AG04449 (cell line): ENCODE results near the gene SLBP.

Source experiments
- CTCF ChIA-PET: fragments of 350-600 bp; formaldehyde crosslinking; extraction: SDS; loops from one replicate; lab custom pipeline; 2021; ENCODE audit warnings: antibody characterized with exemption; lab: Yijun Ruan, JAX
- POLR2A ChIA-PET: fragments of 400-600, 350-600 bp; formaldehyde crosslinking; extraction: SDS; loops from one replicate; lab custom pipeline; 2020; ENCODE audit warnings: antibody characterized with exemption, inconsistent platforms; lab: Yijun Ruan, JAX
- DNase-seq: peaks from one replicate; pipeline ENCODE4 v3.0.0-alpha.2; 2010; ENCODE audit warnings: low read depth, low spot score
- H3K4me3 ChIP-seq: 2 replicates; pipeline ENCODE4 v1.5.1; 2011; ENCODE audit warnings: low read depth, mild to moderate bottlenecking, control low read depth, low read length
- CTCF ChIP-seq: IDR thresholded peaks from one replicate; pipeline ENCODE4 v1.5.1; 2011; ENCODE audit warnings: mild to moderate bottlenecking, moderate library complexity, low read length, control low read depth, inconsistent platforms; ENCODE audit not compliant: insufficient read depth; ENCODE audit errors: missing control alignments

Gene SLBP

GRCh38 chr4:1754336-1754735, 42.2 kb upstream of the SLBP start:
- POLR2A ChIA-PET = no interaction called here
- no peak for TF ChIP-seq CTCF
- H3K4me3 ChIP-seq = no peak overlapping the region
- CTCF ChIA-PET = interaction anchor here (0.7 to 1.9 kb wide), 6 partner anchors 10 to 156 kb away, joined by 4 to 8 read pairs (median 4); no protein-coding TSS in a partner anchor
- no peak for DNase-seq

GRCh38 chr4:1753697-1754311, 41.7 kb upstream of the SLBP start:
- ChIA-PET POLR2A (no interaction called here), CTCF (interaction anchor here (0.7 to 1.9 kb wide), 5 partner anchors 10 to 157 kb away, joined by 4 to 8 read pairs (median 4); no protein-coding TSS in a partner anchor)
- no peak overlapping the region for H3K4me3 ChIP-seq
- no peak for TF ChIP-seq CTCF
- no peak for DNase-seq

GRCh38 chr4:1753294-1753696, 41.2 kb upstream of the SLBP start:
- no peak for TF ChIP-seq CTCF
- no peak overlapping the region for H3K4me3 ChIP-seq
- CTCF ChIA-PET = interaction anchor here (1.1 to 2.3 kb wide), 3 partner anchors 9 to 56 kb away, joined by 3 to 17 read pairs (median 3); no protein-coding TSS in a partner anchor
- POLR2A ChIA-PET = no interaction called here
- no peak for DNase-seq

- no peak for TF ChIP-seq CTCF
- ChIA-PET CTCF (interaction anchor here (0.9 to 2.3 kb wide), 10 partner anchors 10 to 158 kb away, joined by 3 to 17 read pairs (median 4); no protein-coding TSS in a partner anchor), POLR2A (no interaction called here)
- no peak overlapping the region for H3K4me3 ChIP-seq
- DNase-seq = no peak
These were observed 40.3 kb upstream of the SLBP start for GRCh38 chr4:1752284-1753041.

- TF ChIP-seq CTCF = no peak
- DNase-seq = no peak
- ChIA-PET POLR2A (no interaction called here), CTCF (interaction anchor here (0.9 to 2.3 kb wide), 9 partner anchors 10 to 158 kb away, joined by 3 to 17 read pairs (median 4); no protein-coding TSS in a partner anchor)
- H3K4me3 ChIP-seq = no peak overlapping the region
These were observed 39.8 kb upstream of the SLBP start for GRCh38 chr4:1751919-1752283.
